ENCODE measurements around the gene ZNF747.
"Not testable (repeated sequence)": the region's sequence is repeated elsewhere in the genome, so short reads cannot be mapped to it uniquely, and the experiment has no call there.

ZNF747 gene

GRCh38 chr16:30533748-30534367 is 800 bp downstream of the ZNF747 start:
- DNase-seq (ENCODE audit: low read depth), result no peak

GRCh38 chr16:30533146-30533522 is 1.5 kb downstream of the ZNF747 start:
- no peak for DNase-seq (ENCODE audit: low read depth)

DNA sequence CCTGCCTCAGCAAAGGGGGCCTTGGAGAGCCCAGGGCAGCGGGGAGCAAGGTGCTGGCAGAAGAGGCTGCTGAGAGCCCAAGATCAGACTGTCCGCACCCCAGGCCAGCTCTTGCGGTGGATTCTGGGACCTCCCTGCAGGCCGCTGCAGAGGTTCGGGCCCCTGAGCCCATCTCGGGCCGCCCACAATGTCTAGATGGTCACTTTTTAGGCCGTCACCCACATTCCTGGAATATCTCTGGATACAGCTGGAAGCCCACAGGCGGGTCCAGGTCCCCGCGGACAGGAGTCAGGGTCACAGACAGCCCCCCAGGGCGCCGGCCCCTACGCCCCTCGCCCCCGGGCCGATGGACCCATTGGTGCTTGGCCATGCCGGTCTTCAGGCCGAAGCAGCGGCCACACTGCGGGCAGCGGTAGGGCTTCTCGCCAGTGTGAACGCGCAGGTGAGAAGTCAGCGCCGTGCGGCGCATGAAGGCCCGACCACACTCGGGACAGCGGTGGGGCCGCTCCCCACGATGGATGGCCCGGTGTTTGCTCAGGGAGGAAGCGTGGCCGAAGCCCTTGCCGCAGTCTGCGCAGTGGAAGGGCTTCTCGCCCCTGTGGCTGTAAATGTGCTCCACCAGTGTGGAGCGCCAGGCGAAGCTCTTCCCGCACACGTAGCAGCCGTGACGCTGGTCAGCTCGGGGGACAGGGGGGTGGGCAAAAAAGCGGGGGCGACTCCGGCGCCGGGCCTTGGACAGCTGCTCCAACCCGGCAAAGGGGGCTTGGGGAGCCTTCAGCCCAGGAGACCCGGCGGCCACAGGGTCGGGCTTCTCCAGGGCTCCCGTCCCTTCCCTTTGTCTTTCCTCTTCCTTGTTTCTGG is 2.1 kb downstream of the ZNF747 start:
- no peak for DNase-seq (ENCODE audit: low read depth)

DNA sequence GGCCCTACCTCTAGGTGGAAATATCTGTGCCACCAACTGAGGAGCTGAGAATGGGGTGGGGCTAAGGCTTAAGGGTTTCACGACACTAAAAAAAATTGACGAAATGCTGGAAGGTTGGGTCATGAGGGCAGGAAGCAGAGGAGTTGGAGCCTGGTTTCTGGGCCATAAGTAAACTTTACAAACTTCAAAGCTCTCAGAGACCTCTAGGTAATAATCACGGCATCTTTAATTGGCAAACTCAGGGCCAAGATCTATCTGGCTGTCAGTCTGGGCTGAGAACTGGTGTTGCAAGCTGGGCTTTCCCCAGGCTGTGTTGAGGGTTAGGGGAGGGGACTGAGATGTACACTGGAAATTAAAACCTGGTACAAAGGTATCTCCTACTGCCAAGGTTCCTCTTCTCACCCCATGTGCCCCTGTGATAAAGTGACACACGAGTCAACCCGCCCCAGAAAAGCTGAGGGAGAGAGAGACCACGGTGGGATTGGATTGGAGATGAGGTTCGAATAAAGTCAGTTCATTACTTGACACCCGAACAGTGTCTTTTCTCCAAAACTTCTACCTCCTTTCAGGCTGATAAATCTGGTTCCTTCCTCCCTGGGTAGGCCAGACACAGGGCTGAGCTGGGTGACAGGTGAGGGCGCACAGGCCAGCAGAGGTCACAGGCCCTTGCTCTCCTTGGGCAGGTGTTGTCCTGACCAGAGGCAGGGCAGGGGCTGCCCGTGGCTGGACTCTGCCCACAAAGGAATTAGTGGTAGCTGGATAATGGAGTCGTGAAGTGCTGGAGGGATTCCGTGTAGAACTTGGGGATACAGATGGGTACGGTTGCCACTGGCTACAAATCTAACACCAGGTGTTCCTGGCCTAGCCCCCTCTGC is 4.3 kb downstream of the ZNF747 start:
- no peak for DNase-seq (ENCODE audit: low read depth)

DNA sequence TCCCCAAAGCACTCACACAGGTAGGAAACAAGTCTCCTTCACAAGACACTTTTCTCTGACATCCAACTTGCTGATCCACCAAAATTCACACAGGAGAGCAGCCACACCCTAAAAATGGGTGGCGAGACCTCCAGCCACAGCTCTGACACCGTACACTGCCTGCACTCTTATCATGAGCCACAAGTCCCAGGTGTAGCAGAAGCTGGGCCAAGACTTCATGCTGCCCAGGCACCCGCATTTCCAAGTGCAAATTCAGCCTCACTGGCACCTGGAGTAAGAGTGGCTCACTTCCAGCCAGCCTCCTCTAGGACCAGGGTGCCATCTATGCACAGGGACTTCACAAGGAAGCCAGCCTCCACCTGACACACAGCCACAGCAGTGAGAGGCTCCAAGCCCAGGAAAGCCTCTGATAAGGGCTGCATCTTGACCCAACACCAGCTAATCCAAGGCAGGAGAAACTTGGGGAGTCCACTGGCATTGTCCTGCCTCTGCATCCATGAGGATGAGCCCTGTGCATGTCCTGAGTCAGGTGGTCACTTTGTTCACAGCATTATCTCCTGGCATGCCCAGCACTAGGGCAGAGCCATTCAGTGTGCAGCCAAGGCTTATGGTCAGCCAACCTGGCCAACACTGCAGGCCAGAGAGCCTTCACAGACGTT is 5.7 kb downstream of the ZNF747 start:
- DNase-seq (ENCODE audit: low read depth), result no peak

- no peak for DNase-seq (ENCODE audit: low read depth)
Measured at GRCh38 chr16:30527635-30528178, 7.0 kb downstream of the ZNF747 start.

GRCh38 chr16:30526823-30527634 is 7.6 kb downstream of the ZNF747 start:
- DNase-seq (ENCODE audit: low read depth), result peak; percentile 84

GRCh38 chr16:30526137-30526822 is 8.4 kb downstream of the ZNF747 start, which contains the start of gene ZNF768:
Gene ZNF768 (minus strand): TSS chr16:30526566. CDS start chr16:30526413, 153 bp downstream.
- peak; percentile 24 for DNase-seq (ENCODE audit: low read depth)

DNA sequence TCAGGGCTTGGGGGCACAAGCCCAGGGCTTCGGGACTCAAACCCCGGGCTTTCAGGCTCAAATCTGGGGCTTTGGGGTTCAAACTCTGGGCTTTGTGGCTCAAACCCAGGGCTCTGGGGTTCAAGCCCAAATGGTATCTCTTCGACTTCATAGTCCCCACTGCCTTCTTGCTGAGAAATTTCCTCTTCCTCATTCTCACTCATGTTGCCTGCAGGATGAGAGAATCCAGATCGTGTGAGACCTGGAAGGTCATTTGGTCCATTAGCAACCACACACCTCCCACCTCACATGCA is 8.9 kb downstream of the ZNF747 start:
- DNase-seq (ENCODE audit: low read depth), result no peak

- DNase-seq (ENCODE audit: low read depth), result no peak
Measured at GRCh38 chr16:30524575-30525568, 9.8 kb downstream of the ZNF747 start.

GRCh38 chr16:30523768-30524574 is 10.7 kb downstream of the ZNF747 start:
- DNase-seq (ENCODE audit: low read depth), result no peak

- not testable (repeated sequence) for DNase-seq (ENCODE audit: low read depth)
Measured at GRCh38 chr16:30522702-30523463, 11.8 kb downstream of the ZNF747 start.

DNA sequence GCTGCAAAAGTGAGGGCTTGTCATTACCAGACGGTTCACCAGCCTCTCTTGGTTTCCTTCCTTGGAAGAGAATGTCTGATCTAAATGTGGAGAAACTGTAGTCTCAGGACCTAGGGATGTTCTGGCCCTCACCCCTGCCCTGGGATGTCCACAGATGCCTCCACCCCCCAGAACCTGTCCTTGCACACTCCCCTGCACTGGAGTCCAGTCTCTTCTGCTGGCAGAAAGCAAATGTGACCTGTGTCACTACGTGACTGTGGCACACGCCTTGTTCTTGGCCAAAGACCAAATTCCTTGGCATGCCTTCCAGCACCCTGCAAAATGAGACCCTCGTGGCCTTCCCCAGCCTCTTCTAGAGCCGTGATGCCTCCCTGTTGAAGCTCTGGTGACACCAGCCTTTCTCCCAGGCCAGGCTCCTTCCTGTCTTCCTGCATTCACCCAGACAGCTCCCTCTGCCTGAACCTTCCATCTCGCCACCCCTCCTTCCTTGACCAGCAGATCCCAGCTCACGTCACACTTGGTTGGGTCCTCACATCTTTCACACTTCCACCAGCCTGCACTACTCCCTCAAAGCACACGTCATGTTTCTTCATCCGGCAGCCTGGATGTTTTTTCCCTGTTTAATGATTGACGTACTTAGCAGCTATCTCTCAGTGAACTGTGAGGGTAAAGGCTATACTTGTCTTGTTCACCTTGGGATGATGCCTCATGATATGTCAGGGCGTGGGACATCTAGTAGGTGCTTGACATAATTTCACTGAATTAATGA is 12.6 kb downstream of the ZNF747 start:
- no peak for DNase-seq (ENCODE audit: low read depth)

GRCh38 chr16:30521476-30521872 is 13.2 kb downstream of the ZNF747 start:
- no peak for DNase-seq (ENCODE audit: low read depth)

- no peak for DNase-seq (ENCODE audit: low read depth)
Measured at GRCh38 chr16:30519120-30520049, 15.3 kb downstream of the ZNF747 start.

- no peak for DNase-seq (ENCODE audit: low read depth)
Measured at GRCh38 chr16:30518552-30518951, 16.1 kb downstream of the ZNF747 start.

All from activated T-helper 1 cell treated with Interleukin-2 at 50 U/mL for 16 hours (primary cell).